HG03460 (cell line): ENCODE data around the gene CNOT1.
"Not testable (repeated sequence)": the region's sequence is repeated elsewhere in the genome, so short reads cannot be mapped to it uniquely, and the experiment has no call there.

ENCODE experiments used
- ATAC-seq: cut with Tn5 transposase; IDR thresholded peaks from one replicate; pipeline ENCODE4 v1.9.1; 2021; ENCODE audit not compliant: unreplicated experiment

The CNOT1 gene

GRCh38 chr16:58638148-58639036, 8.8 kb upstream of the CNOT1 start:
- no peak for ATAC-seq

DNA sequence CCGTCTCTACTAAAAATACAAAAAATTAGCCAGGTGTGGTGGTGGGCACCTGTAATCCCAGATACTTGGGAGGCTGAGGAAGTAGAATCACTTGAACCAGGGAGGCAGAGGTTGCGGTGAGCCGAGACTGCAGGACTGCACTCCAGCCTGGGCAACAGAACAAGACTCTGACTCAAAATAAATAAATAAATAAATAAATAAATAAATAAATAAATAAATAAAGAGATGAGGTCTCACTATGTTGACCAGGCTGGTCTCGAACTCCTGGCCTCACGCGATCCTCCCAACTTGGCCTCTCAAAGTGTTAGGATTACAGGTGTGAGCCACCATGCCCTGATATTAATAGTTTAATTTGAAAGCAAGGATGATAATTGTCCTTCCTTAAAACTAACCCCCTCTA, 7.4 kb upstream of the CNOT1 start:
- ATAC-seq: not testable (repeated sequence)

- no peak for ATAC-seq
Measured at GRCh38 chr16:58636466-58636865, 6.8 kb upstream of the CNOT1 start.

GRCh38 chr16:58635502-58635901, 5.9 kb upstream of the CNOT1 start:
- no peak for ATAC-seq

DNA sequence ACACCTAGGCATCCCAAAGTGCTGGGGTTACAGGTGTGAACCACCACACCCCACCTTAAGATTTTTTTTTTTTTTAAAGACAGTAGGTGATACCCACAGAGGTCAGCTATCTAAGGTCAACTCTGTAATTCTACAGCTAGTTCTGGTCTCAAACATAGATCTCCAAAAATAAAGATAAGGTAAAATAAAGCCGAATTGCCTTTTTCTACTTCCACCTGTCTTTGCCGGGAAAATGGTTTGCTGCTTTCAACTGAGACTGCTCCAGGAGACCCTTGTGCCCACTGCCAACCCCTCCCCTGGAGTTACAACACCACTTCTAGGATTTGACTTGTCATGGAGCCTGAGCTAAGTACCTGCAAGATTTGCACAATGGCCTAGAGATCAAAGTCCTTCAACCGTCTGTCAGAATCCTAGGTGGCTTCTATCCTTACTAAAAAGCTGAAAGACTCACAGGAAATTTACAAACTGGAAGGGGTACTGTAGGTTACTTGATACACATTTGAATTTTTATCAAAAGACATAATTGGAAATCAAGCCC, 4.7 kb upstream of the CNOT1 start:
- ATAC-seq: no peak

DNA sequence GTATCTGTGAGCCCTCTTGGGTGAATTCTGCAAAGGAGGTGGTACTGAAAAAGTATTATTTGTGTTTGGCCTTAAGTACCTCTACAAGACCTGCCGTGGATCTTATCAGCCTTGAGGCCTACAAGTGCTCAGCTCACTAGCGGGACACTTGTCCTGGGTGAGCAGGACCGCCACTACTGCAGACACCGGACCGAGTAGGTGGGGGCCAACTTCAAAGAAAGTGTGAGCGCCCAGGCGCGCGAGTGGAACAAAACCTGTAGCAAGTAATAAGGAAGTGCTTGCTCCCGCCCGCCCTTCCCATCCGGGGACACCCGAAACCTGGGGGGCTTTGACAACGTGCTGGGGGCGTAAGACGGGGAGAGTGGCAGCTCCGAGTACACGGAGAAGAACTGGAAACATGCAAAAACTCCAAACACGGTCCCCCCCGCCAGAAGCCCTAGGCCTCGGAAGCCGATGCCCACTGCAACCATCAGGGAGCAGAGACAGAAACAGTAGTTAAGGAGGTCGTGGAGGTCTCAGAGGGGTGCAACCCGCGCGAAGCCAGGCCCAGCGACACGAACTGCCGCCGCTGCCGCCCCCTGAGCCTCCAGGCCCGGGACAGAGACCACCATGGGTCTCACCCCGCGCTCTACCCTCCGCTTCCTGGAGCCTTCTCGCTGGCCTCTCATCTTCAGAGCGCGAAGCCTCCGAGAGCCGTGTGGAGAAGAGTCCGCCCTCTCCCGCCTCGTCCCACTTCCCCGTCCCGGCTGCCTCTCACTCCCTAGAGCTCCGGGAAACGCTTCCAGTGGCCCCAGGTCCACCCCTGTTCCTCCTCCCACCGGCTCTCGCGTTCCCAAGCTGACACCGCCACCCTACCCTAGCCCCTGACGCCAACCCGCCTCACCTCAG, 537 bp downstream of the CNOT1 start:
- ATAC-seq: peak; percentile 0

GRCh38 chr16:58624209-58624608, 5.4 kb downstream of the CNOT1 start:
- ATAC-seq: no peak

DNA sequence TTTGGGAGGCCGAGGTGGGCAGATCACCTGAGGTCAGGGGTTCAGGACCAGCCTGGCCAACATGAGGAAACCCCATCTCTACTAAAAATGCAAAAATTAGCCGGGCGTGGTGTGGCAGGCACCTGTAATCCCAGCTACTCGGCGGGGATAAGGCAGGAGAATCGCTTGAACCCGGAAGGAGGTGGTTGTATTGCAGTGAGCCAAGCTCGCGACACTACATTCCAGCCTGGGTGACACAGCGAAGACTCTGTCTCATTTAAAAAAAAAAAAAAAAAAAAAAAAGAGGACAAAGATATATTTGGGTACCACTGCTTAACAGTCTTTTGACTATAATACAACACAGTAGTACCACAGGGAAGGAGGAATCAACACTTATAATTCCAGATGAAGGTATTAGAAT, 9.2 kb downstream of the CNOT1 start:
- no peak for ATAC-seq

GRCh38 chr16:58615280-58615679, 14.3 kb downstream of the CNOT1 start:
- ATAC-seq: no peak

- no peak for ATAC-seq
Measured at GRCh38 chr16:58614860-58615259, 14.8 kb downstream of the CNOT1 start.

GRCh38 chr16:58614212-58614611, 15.4 kb downstream of the CNOT1 start:
- ATAC-seq: no peak

DNA sequence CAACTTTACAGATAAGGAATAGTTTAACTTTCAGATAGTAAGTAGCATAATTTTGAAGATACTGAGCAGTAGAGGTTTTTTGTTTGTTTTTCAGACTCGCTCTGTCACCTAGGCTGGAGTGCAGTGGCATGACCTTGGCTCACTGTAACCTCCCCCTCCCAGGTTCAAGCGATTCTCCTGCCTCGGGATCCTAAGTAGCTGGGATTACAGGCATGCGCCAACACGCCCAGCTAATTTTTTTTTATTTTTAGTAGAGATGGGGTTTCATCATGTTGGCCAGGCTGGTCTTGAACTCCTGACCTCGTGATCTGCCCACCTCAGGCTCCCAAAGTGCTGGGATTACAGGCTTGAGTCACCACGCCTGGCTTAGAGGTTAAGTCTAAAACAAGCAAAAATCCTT, 16.7 kb downstream of the CNOT1 start:
- not testable (repeated sequence) for ATAC-seq

- no peak for ATAC-seq
Measured at GRCh38 chr16:58608601-58609136, 21.0 kb downstream of the CNOT1 start.

DNA sequence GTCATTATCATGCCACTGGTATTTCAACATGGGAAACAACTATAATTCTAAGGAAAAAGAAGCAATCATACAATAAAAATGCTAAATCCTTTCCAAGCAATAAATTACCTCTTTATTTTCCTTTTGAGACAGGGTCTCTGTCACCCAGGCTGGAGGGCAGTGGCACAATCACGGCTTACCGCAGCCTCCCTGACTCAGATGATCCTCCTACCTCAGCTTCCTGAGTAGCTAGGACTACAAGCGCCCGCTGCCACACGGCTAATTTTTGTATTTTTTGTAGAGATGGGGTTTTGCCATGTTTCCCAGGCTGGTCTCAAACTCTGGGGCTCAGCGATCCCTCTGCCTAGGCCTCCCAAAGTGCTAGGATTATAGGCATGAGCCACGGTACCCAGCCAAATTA, 24.1 kb downstream of the CNOT1 start:
- ATAC-seq: no peak

- no peak for ATAC-seq
Measured at GRCh38 chr16:58591083-58591482, 38.5 kb downstream of the CNOT1 start.

GRCh38 chr16:58589326-58589905, 40.2 kb downstream of the CNOT1 start:
- no peak for ATAC-seq

DNA sequence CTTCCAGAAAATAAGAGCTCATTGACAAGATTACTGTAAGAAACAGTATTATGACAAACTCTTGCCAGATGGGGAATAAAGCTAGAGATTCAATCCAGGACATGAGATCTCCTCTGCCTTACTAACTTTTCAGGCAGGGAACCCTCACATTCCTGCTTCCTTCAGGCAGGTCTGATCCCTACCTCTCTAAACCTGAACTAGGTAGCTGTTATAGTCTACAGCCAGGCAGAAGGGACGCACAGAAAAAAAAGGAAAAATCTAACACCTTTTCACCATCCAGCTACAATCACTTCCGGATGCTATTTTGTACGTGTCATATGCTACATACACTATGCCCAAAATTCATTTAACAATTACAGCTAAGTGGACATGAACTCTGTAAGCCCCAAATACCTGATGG, 41.2 kb downstream of the CNOT1 start:
- ATAC-seq: no peak

- ATAC-seq: no peak
Measured at GRCh38 chr16:58586340-58587030, 43.1 kb downstream of the CNOT1 start.

DNA sequence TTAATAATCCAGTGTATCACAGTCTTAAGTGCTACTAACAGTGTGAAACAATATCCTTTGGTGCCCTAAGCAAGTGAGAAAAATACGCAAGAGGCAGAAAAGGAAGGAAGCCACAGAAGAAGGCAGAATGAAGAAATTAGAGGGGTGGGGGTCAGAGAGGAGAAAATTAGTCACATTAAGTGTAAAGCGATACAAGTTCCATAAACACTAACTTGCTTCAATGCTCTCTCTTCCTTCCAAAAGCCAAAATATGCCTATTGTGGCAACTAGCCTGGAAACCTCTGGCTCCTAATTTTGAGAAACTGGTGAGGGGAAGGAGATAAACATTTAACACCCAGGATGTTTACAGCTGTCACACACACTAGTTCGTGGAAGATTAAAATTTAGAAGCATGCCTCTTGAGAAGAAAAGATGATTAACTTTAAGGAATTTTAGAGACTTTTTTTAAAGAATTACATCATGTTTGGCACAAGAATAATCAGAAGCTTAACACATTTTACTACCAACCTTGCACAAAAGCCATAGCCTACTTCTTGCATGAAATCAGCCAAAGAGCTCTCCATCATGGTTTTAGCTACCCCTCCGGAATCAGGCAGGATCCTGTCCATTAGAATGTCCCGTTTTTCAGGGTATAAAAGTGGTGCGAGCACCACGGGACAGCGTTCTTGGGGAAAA, 44.7 kb downstream of the CNOT1 start:
- ATAC-seq: no peak
